Naive thymus-derived CD4-positive, alpha-beta T cell (primary cell): ENCODE results near the gene RPL13A. TPM values are rescaled to one million over a fixed set of nuclear protein-coding genes. Genes with fewer than 3 reads are reported as not detected.

Experiments used
- ATAC-seq: fragments of 150-1000 bp; cut with Tn5 transposase; 2 replicates; pipeline ENCODE4 v1.10.0; 2021; ENCODE audit warnings: mild to moderate bottlenecking, moderate library complexity
- CTCF ChIA-PET: fragments of 350-600 bp; sonication (Branson Sonifier 250); formaldehyde crosslinking; loops from one replicate; lab custom pipeline; 2021; ENCODE audit warnings: antibody characterized with exemption; lab: Charles Lee
- POLR2A ChIA-PET: fragments of 350-600 bp; sonication (Branson Sonifier 250); formaldehyde crosslinking; loops from one replicate; lab custom pipeline; 2021; ENCODE audit warnings: antibody characterized with exemption, inconsistent platforms; lab: Charles Lee
- DNase-seq, 9 donors: peaks; one replicate each; pipeline versions ENCODE4 v3.0.0 to v3.0.0-alpha.2; 2020 to 2022; ENCODE audit warnings: mixed read lengths in 1 of 9
- H3K27ac ChIP-seq: one replicate; pipeline ENCODE4 v1.7.0; 2013; ENCODE audit warnings: mild to moderate bottlenecking, low read depth, low read length, moderate library complexity
- H3K27me3 ChIP-seq, 2 donors: one replicate each; pipeline ENCODE4 v1.7.0; 2013; ENCODE audit warnings: low read length in 2 of 2, mild to moderate bottlenecking in 2 of 2, moderate library complexity in 2 of 2; ENCODE audit not compliant: control insufficient read depth in 2 of 2, insufficient read depth in 2 of 2
- H3K36me3 ChIP-seq, 3 experiments: 1 replicate in 2 of 3; 2 replicates in 1 of 3; pipeline ENCODE4 v1.7.0; 2013; ENCODE audit warnings: low read length in 3 of 3, mild to moderate bottlenecking in 3 of 3, moderate library complexity in 1 of 3; ENCODE audit not compliant: insufficient read depth in 3 of 3, control insufficient read depth in 2 of 3
- H3K4me1 ChIP-seq, 2 donors: one replicate each; pipeline ENCODE4 v1.7.0; 2013; ENCODE audit warnings: low read length in 2 of 2, mild to moderate bottlenecking in 2 of 2, moderate library complexity in 1 of 2; ENCODE audit not compliant: control insufficient read depth in 2 of 2, insufficient read depth in 2 of 2
- H3K4me3 ChIP-seq: 2 replicates; pipeline ENCODE4 v1.7.0; 2013; ENCODE audit warnings: mild to moderate bottlenecking, low read length
- H3K9me3 ChIP-seq, 3 experiments: 1 replicate in 2 of 3; 2 replicates in 1 of 3; pipeline ENCODE4 v1.7.0; 2013; ENCODE audit warnings: low read length in 3 of 3; ENCODE audit not compliant: control insufficient read depth in 2 of 3
- H3K27ac Mint-ChIP-seq, 9 donors: one replicate each; pipeline ENCODE4 v1.8.0; 2020 to 2022; ENCODE audit warnings: mixed read lengths in 9 of 9, mild to moderate bottlenecking in 8 of 9, moderate library complexity in 5 of 9, inconsistent platforms in 2 of 9
- H3K27me3 Mint-ChIP-seq, 5 donors: one replicate each; pipeline ENCODE4 v1.8.0; 2021 to 2022; ENCODE audit warnings: mixed read lengths in 5 of 5, mild to moderate bottlenecking in 1 of 5
- H3K36me3 Mint-ChIP-seq, 5 donors: one replicate each; pipeline ENCODE4 v1.8.0; 2020 to 2022; ENCODE audit warnings: mixed read lengths in 5 of 5, mild to moderate bottlenecking in 3 of 5, inconsistent platforms in 1 of 5
- H3K4me1 Mint-ChIP-seq, 7 donors: one replicate each; pipeline ENCODE4 v1.8.0; 2020 to 2022; ENCODE audit warnings: mixed read lengths in 7 of 7, mild to moderate bottlenecking in 3 of 7, inconsistent platforms in 1 of 7
- H3K4me3 Mint-ChIP-seq, 10 donors: one replicate each; pipeline ENCODE4 v1.8.0; 2020 to 2022; ENCODE audit warnings: mild to moderate bottlenecking in 10 of 10, mixed read lengths in 10 of 10, moderate library complexity in 6 of 10, inconsistent platforms in 2 of 10
- H3K9me3 Mint-ChIP-seq, 11 donors: one replicate each; pipeline ENCODE4 v1.8.0; 2020 to 2022; ENCODE audit warnings: mixed read lengths in 11 of 11, mild to moderate bottlenecking in 4 of 11, inconsistent platforms in 1 of 11, moderate library complexity in 1 of 11
- intact Hi-C, 2 donors: fragments of 100-400 bp; cut with micrococcal nuclease; formaldehyde crosslinking; loops; one replicate each; pipeline ENCODE4 v1.15.1; 2023
- polyA plus RNA-seq, 2 donors: library from polyadenylated mRNA; unstranded; fragments of 300-500 nt; fragmentation: Illumina TruSeq; gene quantifications; one replicate each; pipeline ENCODE4 v1.2.3, GENCODE V29; 2021
- total RNA-seq, 6 experiments: library from RNA in 5 of 6; stranded (reverse) in 5 of 6; gene quantifications; 1 replicate in 5 of 6; 2 replicates in 1 of 6; pipeline ENCODE4 v1.2.3 and lab custom pipeline; 2021 to 2026

The RPL13A gene
- total and polyA plus RNA-seq, 7 experiments from 2014 or later: 2,467 to 6,044 (median 4,438) TPM

GRCh38 chr19:49479975-49480628 lies 7.3 kb upstream of the RPL13A start:
- Mint-ChIP-seq H3K4me3 (peak overlapping the region in 4 of 10 donors; percentile 14 to 59 (median 38)), H3K4me1 (peaks cover 7 to 50% (median 34%) of the 10 kb centered on the region in 7 donors), H3K9me3 (peaks cover 0 to 3% (median 0%) of the 10 kb centered on the region in 11 donors), H3K27me3 (no peaks in the 10 kb centered on the region), H3K36me3 (peaks cover 5 to 28% (median 14%) of the 10 kb centered on the region in 5 donors), H3K27ac (peak overlapping the region in 5 of 9 donors; percentile 21 to 77 (median 60))
- ATAC-seq (no peak), DNase-seq (no peak)
- no peaks in the 10 kb centered on the region for H3K27me3 ChIP-seq
- no peaks in the 10 kb centered on the region for H3K9me3 ChIP-seq
- intact Hi-C loops: loop anchor here in 1 of 2 donors (10.0 kb wide), 1 partner anchor 365 kb away; the partner anchor contains the start of genes C19orf73, LIN7B and PPFIA3
- CTCF ChIA-PET: no interaction called here
- peaks cover 10 to 18% of the 10 kb centered on the region in 2 donors for H3K4me1 ChIP-seq
- peak overlapping the region; percentile 58 for H3K27ac ChIP-seq
- no peak overlapping the region for H3K4me3 ChIP-seq
- POLR2A ChIA-PET: interaction anchor here (1.9 kb wide), 1 partner anchor 16 kb away, joined by 7 read pairs; the partner anchor contains the start of gene RPS11
- H3K36me3 ChIP-seq: peaks cover 0 to 69% (median 10%) of the 10 kb centered on the region in 3 experiments

- peak overlapping the region; percentile 41 for H3K27ac ChIP-seq
- no peak for DNase-seq
- peaks cover 0 to 23% (median 5%) of the 10 kb centered on the region in 5 donors for H3K36me3 Mint-ChIP-seq
- H3K4me3 ChIP-seq: no peak overlapping the region
- H3K4me1 Mint-ChIP-seq: peaks cover 7 to 47% (median 25%) of the 10 kb centered on the region in 7 donors
- H3K27me3 Mint-ChIP-seq: no peaks in the 10 kb centered on the region
- peaks cover 10 to 18% of the 10 kb centered on the region in 2 donors for H3K4me1 ChIP-seq
- ATAC-seq: no peak
- POLR2A ChIA-PET: interaction anchor here (0.6 to 1.9 kb wide), 4 partner anchors 11 to 54 kb away, joined by 3 to 7 read pairs (median 4); partner anchors contain the start of genes ALDH16A1 and RPS11
- intact Hi-C loops: no loop called here
- peak overlapping the region; percentile 28 to 85 (median 49) for H3K27ac Mint-ChIP-seq
- CTCF ChIA-PET: interaction anchor here (0.6 to 1.4 kb wide), 5 partner anchors 7 to 22 kb away, joined by 3 to 4 read pairs (median 3); partner anchors contain the start of gene FLT3LG
- no peaks in the 10 kb centered on the region for H3K27me3 ChIP-seq
- peak overlapping the region in 3 of 10 donors; percentile 8 to 59 (median 33) for H3K4me3 Mint-ChIP-seq
- no peaks in the 10 kb centered on the region for H3K9me3 Mint-ChIP-seq
- peaks cover 0 to 71% (median 19%) of the 10 kb centered on the region in 3 experiments for H3K36me3 ChIP-seq
- no peaks in the 10 kb centered on the region for H3K9me3 ChIP-seq
Measured at GRCh38 chr19:49481020-49481683, 6.3 kb upstream of the RPL13A start.

- CTCF ChIA-PET: interaction anchor here (0.6 kb wide), 1 partner anchor 11 kb away, joined by 3 read pairs; no protein-coding TSS in a partner anchor
- POLR2A ChIA-PET: interaction anchor here (0.5 to 4.9 kb wide), 4 partner anchors 9 to 81 kb away, joined by 3 to 24 read pairs (median 4); partner anchors contain the start of gene RPS11
- Mint-ChIP-seq H3K27ac (peak overlapping the region; percentile 6 to 99 (median 75)), H3K9me3 (peaks cover 0 to 12% (median 0%) of the 10 kb centered on the region in 11 donors), H3K36me3 (peaks cover 6 to 49% (median 21%) of the 10 kb centered on the region in 5 donors), H3K4me3 (peak overlapping the region in 5 of 10 donors; percentile 15 to 44 (median 29)), H3K4me1 (peaks cover 22 to 51% (median 42%) of the 10 kb centered on the region in 7 donors), H3K27me3 (peaks cover 0 to 9% (median 0%) of the 10 kb centered on the region in 5 donors)
- H3K9me3 ChIP-seq: no peaks in the 10 kb centered on the region
- H3K4me3 ChIP-seq: no peak overlapping the region
- H3K27me3 ChIP-seq: no peaks in the 10 kb centered on the region
- no peak for ATAC-seq
- DNase-seq: no peak
- H3K36me3 ChIP-seq: peaks cover 12 to 72% (median 34%) of the 10 kb centered on the region in 3 experiments
- H3K4me1 ChIP-seq: peaks cover 19 to 26% of the 10 kb centered on the region in 2 donors
- intact Hi-C loops: no loop called here
- peak overlapping the region; percentile 92 for H3K27ac ChIP-seq
Measured at GRCh38 chr19:49486232-49486631, 1.2 kb upstream of the RPL13A start.

GRCh38 chr19:49486710-49487276 lies 615 bp upstream of the RPL13A start:
- Histone ChIP-seq H3K36me3 (peaks cover 17 to 73% (median 36%) of the 10 kb centered on the region in 3 experiments), H3K4me1 (peaks cover 19 to 26% of the 10 kb centered on the region in 2 donors), H3K27me3 (no peaks in the 10 kb centered on the region), H3K4me3 (no peak overlapping the region), H3K9me3 (no peaks in the 10 kb centered on the region), H3K27ac (peak overlapping the region; percentile 92)
- H3K27ac Mint-ChIP-seq: peak overlapping the region; percentile 89 to 99 (median 96)
- peaks cover 0 to 12% (median 0%) of the 10 kb centered on the region in 11 donors for H3K9me3 Mint-ChIP-seq
- CTCF ChIA-PET: interaction anchor here (1.1 kb wide), 1 partner anchor 16 kb away, joined by 3 read pairs; no protein-coding TSS in a partner anchor
- intact Hi-C loops: loop anchor here (1.0 kb wide), 6 partner anchors 10 to 280 kb away; partner anchors contain the start of genes FLT3LG (in 2 of the 2), RPS11 (in 2 of the 2), ALDH16A1 (in 1 of the 2) and PIH1D1 (in 1 of the 2)
- DNase-seq: no peak
- ATAC-seq: no peak
- peaks cover 6 to 47% (median 21%) of the 10 kb centered on the region in 5 donors for H3K36me3 Mint-ChIP-seq
- H3K4me3 Mint-ChIP-seq: peak overlapping the region; percentile 95 to 99 (median 98)
- peaks cover 23 to 51% (median 40%) of the 10 kb centered on the region in 7 donors for H3K4me1 Mint-ChIP-seq
- peaks cover 0 to 9% (median 0%) of the 10 kb centered on the region in 5 donors for H3K27me3 Mint-ChIP-seq
- POLR2A ChIA-PET: interaction anchor here (1.0 to 4.9 kb wide), 12 partner anchors 8 to 152 kb away, joined by 3 to 36 read pairs (median 7); partner anchors contain the start of genes ALDH16A1, FLT3LG, PIH1D1 and PRR12

DNA sequence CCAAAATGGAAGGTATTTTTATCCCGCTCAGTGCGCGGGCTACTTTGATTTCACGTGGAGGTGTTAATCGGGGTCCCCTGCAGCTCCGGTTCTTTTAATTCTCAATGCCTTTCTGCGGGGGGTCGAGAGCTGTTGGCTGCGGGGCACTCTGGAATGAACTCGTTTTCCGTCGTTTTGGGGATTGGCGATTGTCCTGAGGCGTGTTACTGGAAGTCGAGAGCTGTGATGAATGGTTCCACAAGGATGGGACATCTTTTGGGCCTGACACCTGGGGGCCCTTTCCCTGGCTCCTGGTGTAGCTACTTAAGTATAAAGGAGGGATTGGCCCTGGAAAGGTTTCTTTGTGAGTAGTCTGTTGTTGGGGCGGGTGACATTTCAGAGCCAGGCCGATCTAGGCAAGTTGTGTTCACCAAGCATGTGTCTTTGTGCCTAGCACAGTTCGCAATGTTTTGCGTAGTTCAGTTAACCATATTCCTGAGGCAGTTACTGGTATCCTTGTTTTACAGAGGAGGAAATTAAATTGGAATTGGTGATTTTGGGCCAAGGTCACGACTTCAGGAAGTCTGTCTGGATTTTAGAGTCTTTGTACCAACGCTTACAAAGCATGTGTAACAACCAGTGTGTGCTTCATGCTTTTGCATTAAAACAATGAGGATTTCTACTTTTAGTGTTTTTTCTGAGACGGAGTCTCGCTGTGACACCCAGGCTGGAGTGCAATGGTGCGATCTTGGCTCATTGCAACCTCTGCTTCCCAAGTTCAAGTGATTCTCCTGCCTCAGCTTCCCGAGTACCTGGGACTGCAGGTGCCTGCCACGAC lies 846 bp downstream of the RPL13A start:
- Mint-ChIP-seq H3K27me3 (peaks cover 0 to 9% (median 0%) of the 10 kb centered on the region in 5 donors), H3K4me1 (peaks cover 34 to 60% (median 48%) of the 10 kb centered on the region in 7 donors), H3K27ac (peak overlapping the region; percentile 89 to 99 (median 96)), H3K4me3 (peak overlapping the region; percentile 95 to 99 (median 98)), H3K36me3 (peaks cover 13 to 57% (median 33%) of the 10 kb centered on the region in 5 donors), H3K9me3 (peaks cover 0 to 12% (median 0%) of the 10 kb centered on the region in 11 donors)
- peak overlapping the region; percentile 100 for H3K4me3 ChIP-seq
- peak overlapping the region; percentile 92 for H3K27ac ChIP-seq
- no peaks in the 10 kb centered on the region for H3K27me3 ChIP-seq
- CTCF ChIA-PET: interaction anchor here (0.5 to 1.9 kb wide), 4 partner anchors 15 to 709 kb away, joined by 3 to 4 read pairs (median 3); partner anchors contain the start of gene PIH1D1
- intact Hi-C loops: no loop called here
- H3K36me3 ChIP-seq: peaks cover 25 to 73% (median 46%) of the 10 kb centered on the region in 3 experiments
- no peak for ATAC-seq
- POLR2A ChIA-PET: interaction anchor here (0.7 to 3.0 kb wide), 29 partner anchors 10 to 389 kb away, joined by 3 to 36 read pairs (median 4); partner anchors contain the start of genes AKT1S1, ALDH16A1, FLT3LG and GFY
- no peaks in the 10 kb centered on the region for H3K9me3 ChIP-seq
- DNase-seq: no peak
- H3K4me1 ChIP-seq: peaks cover 19 to 32% of the 10 kb centered on the region in 2 donors
